HepG2 (cell line): Measurements from ENCODE around the gene COMMD1.

Source experiments
- CBX1 ChIP-seq: IDR thresholded peaks from one replicate; pipeline ENCODE4 v1.6.1; 2016; ENCODE audit warnings: antibody characterized with exemption, low read depth
- EZH2 ChIP-seq: conservative IDR thresholded peaks from 2 replicates; pipeline ENCODE4 v1.6.1; 2012; ENCODE audit warnings: mild to moderate bottlenecking, low read depth, low read length, moderate library complexity
- PHF5A ChIP-seq: IDR thresholded peaks from one replicate; pipeline ENCODE4 v1.6.1; 2018; ENCODE audit warnings: low read depth, missing genetic modification reagents; ENCODE audit not compliant: unreplicated experiment
- POLR2A ChIP-seq, 2 experiments: IDR thresholded peaks; 2 replicates each; pipeline ENCODE4 v1.6.1; 2011; ENCODE audit warnings: low read depth in 2 of 2, low read length in 2 of 2, mild to moderate bottlenecking in 1 of 2, moderate library complexity in 1 of 2; ENCODE audit not compliant: insufficient read depth in 1 of 2
- SRY ChIP-seq: sonication (generic); formaldehyde crosslinking; IDR thresholded peaks from 2 replicates; pipeline ENCODE4 v1.8.0; 2022; ENCODE audit warnings: mild to moderate bottlenecking, missing genetic modification reagents
- TCF7 ChIP-seq: sonication (generic); IDR thresholded peaks from 2 replicates; pipeline ENCODE4 v1.6.1; 2016; ENCODE audit warnings: antibody characterized with exemption, low read depth
- TOE1 ChIP-seq: sonication (generic); formaldehyde crosslinking; IDR thresholded peaks from 2 replicates; pipeline ENCODE4 v1.4.0; 2020; ENCODE audit warnings: mild to moderate bottlenecking, missing genetic modification reagents
- ZBTB4 ChIP-seq: sonication (generic); formaldehyde crosslinking; IDR thresholded peaks from 2 replicates; pipeline ENCODE4 v1.4.0; 2020; ENCODE audit warnings: missing genetic modification reagents, mild to moderate bottlenecking, borderline replicate concordance
- ZNF17 ChIP-seq: sonication (generic); formaldehyde crosslinking; IDR thresholded peaks from 2 replicates; pipeline ENCODE4 v1.5.0; 2020; ENCODE audit warnings: mild to moderate bottlenecking, missing genetic modification reagents
- ZNF232 ChIP-seq: sonication (generic); formaldehyde crosslinking; IDR thresholded peaks from 2 replicates; pipeline ENCODE4 v1.4.0; 2020; ENCODE audit warnings: missing genetic modification reagents, borderline replicate concordance
- ZNF281 ChIP-seq: sonication (generic); formaldehyde crosslinking; IDR thresholded peaks from 2 replicates; pipeline ENCODE4 v1.4.0; 2020; ENCODE audit warnings: missing genetic modification reagents, borderline replicate concordance
- ZNF780A ChIP-seq: sonication (generic); formaldehyde crosslinking; IDR thresholded peaks from 2 replicates; pipeline ENCODE4 v1.8.0; 2022; ENCODE audit warnings: mild to moderate bottlenecking, missing genetic modification reagents, moderate library complexity
- TF ChIP-seq, protein P1 (sequence below): sonication (generic); formaldehyde crosslinking; IDR thresholded peaks from 2 replicates; pipeline ENCODE4 v1.5.0; 2020; ENCODE audit warnings: mild to moderate bottlenecking, missing genetic modification reagents, moderate library complexity
- TF ChIP-seq, protein P2 (sequence below): sonication (generic); formaldehyde crosslinking; conservative IDR thresholded peaks from 2 replicates; pipeline ENCODE4 v1.8.0; 2022; ENCODE audit warnings: low read depth, missing genetic modification reagents

DNA sequence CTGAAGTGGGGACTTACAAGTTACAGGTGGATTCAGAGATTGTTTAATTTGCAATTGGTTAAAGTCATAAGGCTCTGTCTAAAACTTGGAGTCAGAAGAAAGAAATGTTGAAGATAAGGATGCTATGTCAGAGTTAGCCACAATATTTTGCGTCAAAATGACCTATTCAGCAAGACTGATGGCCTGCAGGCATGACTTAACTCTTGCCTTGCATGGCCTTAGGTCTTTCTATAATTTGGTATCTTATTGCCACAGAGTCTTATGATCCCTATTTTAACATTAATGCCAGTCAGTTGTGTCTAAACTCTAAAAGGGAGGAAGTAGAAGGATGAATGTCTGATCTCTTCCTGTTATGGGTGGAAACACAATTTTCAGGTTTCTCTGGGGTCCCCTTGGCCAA is 5.2 kb upstream of the COMMD1 start:
- TF ChIP-seq EZH2 (no peak), ZNF17 (CRISPR knock-in tag) (no peak), ZBTB4 (no peak), CBX1 (no peak), TCF7 (no peak), ZNF232 (CRISPR knock-in tag) (no peak), POLR2A (IDR thresholded peaks at IDR 0.05; ENCODE audit: insufficient read depth in 1 of 2, low read depth in 2 of 2, low read length in 2 of 2) (no peak), ZNF281 (CRISPR knock-in tag) (no peak), PHF5A (CRISPR knock-in tag) (no peak), TOE1 (CRISPR knock-in tag) (no peak), SRY (CRISPR knock-in tag) (no peak), ZNF780A (CRISPR knock-in tag) (no peak)
- TF ChIP-seq, protein P1, sequence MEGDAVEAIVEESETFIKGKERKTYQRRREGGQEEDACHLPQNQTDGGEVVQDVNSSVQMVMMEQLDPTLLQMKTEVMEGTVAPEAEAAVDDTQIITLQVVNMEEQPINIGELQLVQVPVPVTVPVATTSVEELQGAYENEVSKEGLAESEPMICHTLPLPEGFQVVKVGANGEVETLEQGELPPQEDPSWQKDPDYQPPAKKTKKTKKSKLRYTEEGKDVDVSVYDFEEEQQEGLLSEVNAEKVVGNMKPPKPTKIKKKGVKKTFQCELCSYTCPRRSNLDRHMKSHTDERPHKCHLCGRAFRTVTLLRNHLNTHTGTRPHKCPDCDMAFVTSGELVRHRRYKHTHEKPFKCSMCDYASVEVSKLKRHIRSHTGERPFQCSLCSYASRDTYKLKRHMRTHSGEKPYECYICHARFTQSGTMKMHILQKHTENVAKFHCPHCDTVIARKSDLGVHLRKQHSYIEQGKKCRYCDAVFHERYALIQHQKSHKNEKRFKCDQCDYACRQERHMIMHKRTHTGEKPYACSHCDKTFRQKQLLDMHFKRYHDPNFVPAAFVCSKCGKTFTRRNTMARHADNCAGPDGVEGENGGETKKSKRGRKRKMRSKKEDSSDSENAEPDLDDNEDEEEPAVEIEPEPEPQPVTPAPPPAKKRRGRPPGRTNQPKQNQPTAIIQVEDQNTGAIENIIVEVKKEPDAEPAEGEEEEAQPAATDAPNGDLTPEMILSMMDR (CRISPR knock-in tag) = no peak
- TF ChIP-seq, protein P2, sequence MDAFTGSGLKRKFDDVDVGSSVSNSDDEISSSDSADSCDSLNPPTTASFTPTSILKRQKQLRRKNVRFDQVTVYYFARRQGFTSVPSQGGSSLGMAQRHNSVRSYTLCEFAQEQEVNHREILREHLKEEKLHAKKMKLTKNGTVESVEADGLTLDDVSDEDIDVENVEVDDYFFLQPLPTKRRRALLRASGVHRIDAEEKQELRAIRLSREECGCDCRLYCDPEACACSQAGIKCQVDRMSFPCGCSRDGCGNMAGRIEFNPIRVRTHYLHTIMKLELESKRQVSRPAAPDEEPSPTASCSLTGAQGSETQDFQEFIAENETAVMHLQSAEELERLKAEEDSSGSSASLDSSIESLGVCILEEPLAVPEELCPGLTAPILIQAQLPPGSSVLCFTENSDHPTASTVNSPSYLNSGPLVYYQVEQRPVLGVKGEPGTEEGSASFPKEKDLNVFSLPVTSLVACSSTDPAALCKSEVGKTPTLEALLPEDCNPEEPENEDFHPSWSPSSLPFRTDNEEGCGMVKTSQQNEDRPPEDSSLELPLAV (CRISPR knock-in tag) = no peak
